GM19372 (cell line): ENCODE measurements around the gene RUBCNL.
"Not testable (repeated sequence)": the region's sequence is repeated elsewhere in the genome, so short reads cannot be mapped to it uniquely, and the experiment has no call there.

ENCODE experiments used
- ATAC-seq: cut with Tn5 transposase; IDR thresholded peaks from one replicate; pipeline ENCODE4 v1.9.1; 2021; ENCODE audit warnings: mild to moderate bottlenecking, low read depth, moderate library complexity; ENCODE audit not compliant: unreplicated experiment

Gene RUBCNL

GRCh38 chr13:46387064-46387851 is at the start of gene RUBCNL:
Gene RUBCNL, minus strand, starts transcription at chr13:46387252. Its CDS starts 14,777 bp downstream, at chr13:46372475.
- ATAC-seq: peak; percentile 38

- ATAC-seq: not testable (repeated sequence)
Measured at GRCh38 chr13:46429558-46429957, 42.5 kb upstream of the RUBCNL start.

- ATAC-seq: no peak
Measured at GRCh38 chr13:46405457-46405856, 18.4 kb upstream of the RUBCNL start.

GRCh38 chr13:46404733-46405100 is 17.7 kb upstream of the RUBCNL start:
- no peak for ATAC-seq

GRCh38 chr13:46403851-46404732 is 17.0 kb upstream of the RUBCNL start:
- no peak for ATAC-seq

GRCh38 chr13:46402178-46402577 is 15.1 kb upstream of the RUBCNL start:
- ATAC-seq: no peak

- ATAC-seq: no peak
Measured at GRCh38 chr13:46401432-46401831, 14.4 kb upstream of the RUBCNL start.

- no peak for ATAC-seq
Measured at GRCh38 chr13:46396341-46396740, 9.3 kb upstream of the RUBCNL start.

- no peak for ATAC-seq
Measured at GRCh38 chr13:46392967-46393366, 5.9 kb upstream of the RUBCNL start.

GRCh38 chr13:46389457-46390451 is 2.7 kb upstream of the RUBCNL start:
- no peak for ATAC-seq

GRCh38 chr13:46388846-46389245 is 1.8 kb upstream of the RUBCNL start:
- no peak for ATAC-seq

- ATAC-seq: no peak
Measured at GRCh38 chr13:46388308-46388707, 1.3 kb upstream of the RUBCNL start.

- ATAC-seq: no peak
Measured at GRCh38 chr13:46386392-46387063, 524 bp downstream of the RUBCNL start.

- ATAC-seq: no peak
Measured at GRCh38 chr13:46385946-46386345, 1.1 kb downstream of the RUBCNL start.

- no peak for ATAC-seq
Measured at GRCh38 chr13:46383383-46383782, 3.7 kb downstream of the RUBCNL start.

- ATAC-seq: peak; percentile 35
Measured at GRCh38 chr13:46382224-46382623, 4.8 kb downstream of the RUBCNL start.

- ATAC-seq: no peak
Measured at GRCh38 chr13:46380242-46380641, 6.8 kb downstream of the RUBCNL start.

GRCh38 chr13:46379611-46380010 is 7.4 kb downstream of the RUBCNL start:
- no peak for ATAC-seq

GRCh38 chr13:46378411-46378810 is 8.6 kb downstream of the RUBCNL start:
- ATAC-seq: no peak

- ATAC-seq: peak; percentile 39
Measured at GRCh38 chr13:46377554-46377953, 9.5 kb downstream of the RUBCNL start.
